Ovary (tissue), 9 donors: ENCODE measurements around the gene TMEM117. TPM values are rescaled to one million over a fixed set of nuclear protein-coding genes. Genes with fewer than 3 reads are reported as not detected.

Experiments
- DNase-seq, 5 donors: peaks; one replicate each; pipeline ENCODE4 v3.0.0-alpha.2; 2019 to 2020
- H3K27ac ChIP-seq, 2 donors: fragments of 200-600 bp; one replicate each; pipeline versions ENCODE4 v1.5.1 to v1.8.0; 2019 to 2022
- H3K27me3 ChIP-seq: fragments of 200-600 bp; one replicate; pipeline ENCODE4 v1.8.0; 2022
- H3K36me3 ChIP-seq: fragments of 200-600 bp; sonication (generic); one replicate; pipeline ENCODE4 v1.5.1; 2019
- H3K4me1 ChIP-seq: one replicate; pipeline ENCODE4 v1.8.1; 2013; ENCODE audit warnings: mild to moderate bottlenecking, moderate library complexity; ENCODE audit not compliant: insufficient read depth
- H3K4me3 ChIP-seq: fragments of 200-600 bp; sonication (generic); one replicate; pipeline ENCODE4 v1.5.1; 2017
- H3K9me3 ChIP-seq, 2 donors: fragments of 200-600 bp in 1 of 2; sonication (generic) in 1 of 2; one replicate each; pipeline versions ENCODE4 v1.5.1 to v1.8.1; 2013 to 2019; ENCODE audit warnings: mild to moderate bottlenecking in 1 of 2, moderate library complexity in 1 of 2
- EP300 ChIP-seq: sonication (generic); formaldehyde crosslinking; IDR thresholded peaks from one replicate; pipeline ENCODE4 v1.6.1; 2017; ENCODE audit warnings: antibody characterized with exemption
- POLR2A ChIP-seq: fragments of 450-650 bp; IDR thresholded peaks from one replicate; pipeline ENCODE4 v1.6.1; 2017; ENCODE audit warnings: antibody characterized with exemption, mild to moderate bottlenecking, moderate library complexity
- WGBS, 3 donors: extraction: QIAGEN DNeasy Blood & Tissue Kit in 1 of 3; methylation state at CpG; one replicate each; pipeline versions ENCODE4 v1.1.5 to v1.1.7; 2013 to 2017; 5-methylcytosine and 5-hydroxymethylcytosine counted together
- intact Hi-C, 4 donors: fragments of 100-400 bp; cut with DNase I; formaldehyde crosslinking; loops; one replicate each; pipeline versions ENCODE4 v1.11.0 to v1.15.1; 2022 to 2023
- polyA plus RNA-seq, 2 donors: library from polyadenylated mRNA; stranded (reverse); fragments of 200-250 nt in 1 of 2; fragments of 350-450 nt in 1 of 2; fragmentation: Illumina TruSeq in 1 of 2; extraction: RNeasy Lipid Tissue Mini Kit (QIAGEN cat#74804) in 1 of 2; gene quantifications; one replicate each; pipeline ENCODE4 v1.2.3, GENCODE V29; 2013 to 2014
- total RNA-seq, 7 donors: library from RNA; depleted of rRNA in 2 of 7; stranded (reverse); fragments of >200 nt in 2 of 7; fragmentation: NEBNext Ultra II Directional in 3 of 7; extraction: Animal tissue kit (Norgen Biotek cat#: 25700) in 3 of 7; gene quantifications; one replicate each; pipeline versions ENCODE4 v1.1.0 to v1.2.4, GENCODE V29; 2016 to 2023
- TF ChIP-seq, protein P1 (sequence below), 3 donors: fragments of 450-650 bp in 2 of 3; fragments of 200-600 bp in 1 of 3; IDR thresholded peaks; one replicate each; pipeline versions ENCODE4 v1.5.1 to v1.8.0; 2016 to 2022; ENCODE audit warnings: antibody characterized with exemption in 3 of 3, mild to moderate bottlenecking in 1 of 3
- donor health status: DM: no; HTN: no; CAD: no; lungs with moderate emphysema.
- donor health status: DM: no; HTN: no; CAD: no.
- donor health status: Bipolar disorder and iron deficiency.
- donor health status: DM: yes; HTN: yes; CAD: no.
- donor health status: DM: no; HTN: no; CAD: no.
- donor health status: DM: yes; HTN: yes; CAD: no.

The TMEM117 gene
- total and polyA plus RNA-seq, 9 donors: 3.5 to 19.3 (median 6.3) TPM

- intact Hi-C loops: no loop called here
- no peaks in the 10 kb centered on the region for H3K9me3 ChIP-seq
Measured at GRCh38 chr12:44118946-44119345, 283.1 kb downstream of the TMEM117 start.

GRCh38 chr12:44126806-44127205, 290.9 kb downstream of the TMEM117 start:
- 95 to 97% (median 96%) methylated on average over 1 of the region's 1 CpG for WGBS, 3 donors

More at GRCh38 chr12:44118946-44119345, 283.1 kb downstream of the TMEM117 start:
- H3K4me1 ChIP-seq: no peaks in the 10 kb centered on the region
- H3K27ac ChIP-seq: no peak overlapping the region
- H3K36me3 ChIP-seq: no peaks in the 10 kb centered on the region
- H3K27me3 ChIP-seq: no peaks in the 10 kb centered on the region
- DNase-seq: no peak
- no peak for TF ChIP-seq EP300
- TF ChIP-seq POLR2A: no peak
- TF ChIP-seq, protein P1, sequence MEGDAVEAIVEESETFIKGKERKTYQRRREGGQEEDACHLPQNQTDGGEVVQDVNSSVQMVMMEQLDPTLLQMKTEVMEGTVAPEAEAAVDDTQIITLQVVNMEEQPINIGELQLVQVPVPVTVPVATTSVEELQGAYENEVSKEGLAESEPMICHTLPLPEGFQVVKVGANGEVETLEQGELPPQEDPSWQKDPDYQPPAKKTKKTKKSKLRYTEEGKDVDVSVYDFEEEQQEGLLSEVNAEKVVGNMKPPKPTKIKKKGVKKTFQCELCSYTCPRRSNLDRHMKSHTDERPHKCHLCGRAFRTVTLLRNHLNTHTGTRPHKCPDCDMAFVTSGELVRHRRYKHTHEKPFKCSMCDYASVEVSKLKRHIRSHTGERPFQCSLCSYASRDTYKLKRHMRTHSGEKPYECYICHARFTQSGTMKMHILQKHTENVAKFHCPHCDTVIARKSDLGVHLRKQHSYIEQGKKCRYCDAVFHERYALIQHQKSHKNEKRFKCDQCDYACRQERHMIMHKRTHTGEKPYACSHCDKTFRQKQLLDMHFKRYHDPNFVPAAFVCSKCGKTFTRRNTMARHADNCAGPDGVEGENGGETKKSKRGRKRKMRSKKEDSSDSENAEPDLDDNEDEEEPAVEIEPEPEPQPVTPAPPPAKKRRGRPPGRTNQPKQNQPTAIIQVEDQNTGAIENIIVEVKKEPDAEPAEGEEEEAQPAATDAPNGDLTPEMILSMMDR (IDR thresholded peaks at IDR 0.05): no peak
- no peak overlapping the region for H3K4me3 ChIP-seq

GRCh38 chr12:44127966-44128710, 292.3 kb downstream of the TMEM117 start:
- H3K36me3 ChIP-seq: no peaks in the 10 kb centered on the region
- no peak for DNase-seq
- no peaks in the 10 kb centered on the region for H3K27me3 ChIP-seq
- intact Hi-C loops: no loop called here
- no peak overlapping the region for H3K27ac ChIP-seq
- WGBS, 3 donors: 93 to 98% (median 98%) methylated on average over 1 of the region's 1 CpG
- no peaks in the 10 kb centered on the region for H3K9me3 ChIP-seq
- H3K4me3 ChIP-seq: no peak overlapping the region
- H3K4me1 ChIP-seq: no peaks in the 10 kb centered on the region
- TF ChIP-seq POLR2A (no peak), EP300 (no peak)
- TF ChIP-seq, protein P1 (IDR thresholded peaks at IDR 0.05): no peak

More at GRCh38 chr12:44126806-44127205, 290.9 kb downstream of the TMEM117 start:
- intact Hi-C loops: no loop called here
- no peaks in the 10 kb centered on the region for H3K36me3 ChIP-seq
- no peaks in the 10 kb centered on the region for H3K4me1 ChIP-seq
- H3K4me3 ChIP-seq: no peak overlapping the region
- no peak for TF ChIP-seq EP300
- no peak for TF ChIP-seq POLR2A
- TF ChIP-seq, protein P1 (IDR thresholded peaks at IDR 0.05): no peak
- no peaks in the 10 kb centered on the region for H3K27me3 ChIP-seq
- H3K9me3 ChIP-seq: no peaks in the 10 kb centered on the region
- H3K27ac ChIP-seq: no peak overlapping the region
- DNase-seq: no peak

- no peak overlapping the region for H3K4me3 ChIP-seq
- no peak for DNase-seq
- intact Hi-C loops: no loop called here
- no peaks in the 10 kb centered on the region for H3K27me3 ChIP-seq
- H3K27ac ChIP-seq: no peak overlapping the region
- H3K9me3 ChIP-seq: no peaks in the 10 kb centered on the region
- TF ChIP-seq POLR2A (no peak), EP300 (no peak)
- TF ChIP-seq, protein P1 (IDR thresholded peaks at IDR 0.05): no peak
- no peaks in the 10 kb centered on the region for H3K4me1 ChIP-seq
- 93 to 97% (median 94%) methylated on average over 3 of the region's 3 CpGs for WGBS, 3 donors
- no peaks in the 10 kb centered on the region for H3K36me3 ChIP-seq
Measured at GRCh38 chr12:44143175-44143574, 307.3 kb downstream of the TMEM117 start.
